A549 (cell line): ENCODE data around the gene HOXB5.

Source experiments
- CEBPB ChIP-seq, 2 experiments: fragments of >200 bp in 1 of 2; sonication (Bioruptor Twin) in 1 of 2; formaldehyde crosslinking in 1 of 2; IDR thresholded peaks; 2 replicates each; pipeline ENCODE4 v1.6.1; 2012 to 2016
- CHD4 ChIP-seq: fragments of 200-600 bp; sonication (generic); IDR thresholded peaks from 2 replicates; pipeline ENCODE4 v1.6.1; 2016; ENCODE audit warnings: antibody characterized with exemption, mild to moderate bottlenecking, borderline replicate concordance
- CTCF ChIP-seq: fragments of >200 bp; sonication (Bioruptor Twin); formaldehyde crosslinking; IDR thresholded peaks from 3 replicates; pipeline ENCODE4 v1.5.1; 2016
- EHF ChIP-seq: fragments of 250-450 bp; sonication (Bioruptor Pico); IDR thresholded peaks from 2 replicates; pipeline ENCODE4 v1.5.0; 2020; ENCODE audit warnings: mild to moderate bottlenecking
- ELK1 ChIP-seq: fragments of 150-350 bp; IDR thresholded peaks from 2 replicates; pipeline ENCODE4 v1.6.1; 2014; ENCODE audit warnings: low read depth, mild to moderate bottlenecking, low read length
- EP300 ChIP-seq, 2 experiments: fragments of >200 bp; sonication (Bioruptor Twin); formaldehyde crosslinking; IDR thresholded peaks; 2 replicates in 1 of 2; 3 replicates in 1 of 2; pipeline ENCODE4 v1.6.1; 2016 to 2017
- ESRRA ChIP-seq: fragments of 150-350 bp; IDR thresholded peaks from 2 replicates; pipeline ENCODE4 v1.6.1; 2014; ENCODE audit warnings: mild to moderate bottlenecking, low read length, borderline replicate concordance
- JUNB ChIP-seq: fragments of >200 bp; sonication (Bioruptor Twin); formaldehyde crosslinking; IDR thresholded peaks from 2 replicates; pipeline ENCODE4 v1.6.1; 2016
- MAX ChIP-seq: IDR thresholded peaks from 2 replicates; pipeline ENCODE4 v1.6.1; 2012
- POLR2A ChIP-seq: IDR thresholded peaks from 2 replicates; pipeline ENCODE4 v1.6.1; 2012; ENCODE audit warnings: mild to moderate bottlenecking, low read length
- SMC3 ChIP-seq: fragments of >200 bp; sonication (Bioruptor Twin); formaldehyde crosslinking; IDR thresholded peaks from 3 replicates; pipeline ENCODE4 v1.6.1; 2018; ENCODE audit warnings: inconsistent platforms

- TF ChIP-seq CTCF (no peak), MAX (no peak), EP300 (IDR thresholded peaks at IDR 0.05) (no peak), POLR2A (no peak), ESRRA (no peak), EHF (CRISPR knock-in tag) (no peak), CEBPB (IDR thresholded peaks at IDR 0.05) (no peak), SMC3 (no peak), ELK1 (no peak), CHD4 (no peak), JUNB (no peak)
These were observed 35.3 kb upstream of the HOXB5 start for GRCh38 chr17:48628649-48629410.
